K562 (cell line): Measurements from ENCODE around the gene MLC1. TPM values are rescaled to one million over a fixed set of nuclear protein-coding genes. Genes with fewer than 3 reads are reported as not detected.

ENCODE experiments used
- ATAC-seq: fragments of 200-7000 bp; cut with Tn5 transposase; 3 replicates; pipeline ENCODE4 v1.9.1; 2020; ENCODE audit warnings: moderate library complexity
- BruUV-seq: library from RNA; stranded (reverse); fragments of 400-500 nt; replicated peaks from 2 replicates; lab custom pipeline; 2021; lab: Mats Ljungman, UMichigan
- CTCF ChIA-PET: fragments of 300-600 bp; formaldehyde crosslinking; extraction: SDS; loops from one replicate; lab custom pipeline; 2021; ENCODE audit warnings: low intra/inter-chr PET ratio; lab: Yijun Ruan, JAX
- POLR2A ChIA-PET: fragments of 300-600, 350-650 bp; sonication (Branson Sonifier 250); formaldehyde crosslinking; extraction: SDS; loops from one replicate; lab custom pipeline; 2021; ENCODE audit warnings: antibody characterized with exemption, inconsistent platforms; lab: Yijun Ruan, JAX
- DNase-seq, 4 experiments: peaks; one replicate each; pipeline versions ENCODE4 v3.0.0 to v3.0.0-alpha.2; 2011 to 2018; ENCODE audit warnings: low spot score in 3 of 4, mixed read lengths in 3 of 4; ENCODE audit errors: extremely low read depth in 1 of 4
- FAIRE-seq: peaks from 2 replicates; lab custom pipeline; 2011; peaks lifted over from hg19 to GRCh38; lab: Jason Lieb, UNC
- H2AFZ ChIP-seq: 2 replicates; pipeline ENCODE4 v1.6.0; 2011; ENCODE audit warnings: low read depth, low read length, control low read depth, inconsistent platforms
- H3K27ac ChIP-seq: fragments of 200-600 bp; 3 replicates; pipeline ENCODE4 v1.8.0; 2011; ENCODE audit warnings: low read depth, mild to moderate bottlenecking, control low read depth, inconsistent platforms, low read length, moderate library complexity, mixed read lengths; ENCODE audit errors: extremely low read depth
- H3K27me3 ChIP-seq, 2 experiments: fragments of 300-600 bp in 1 of 2; 2 replicates in 1 of 2; 3 replicates in 1 of 2; pipeline versions ENCODE4 v1.6.0 to v1.8.0; 2011; ENCODE audit warnings: inconsistent platforms in 2 of 2, low read length in 2 of 2, mild to moderate bottlenecking in 1 of 2, mixed read lengths in 1 of 2, moderate library complexity in 1 of 2; ENCODE audit not compliant: control insufficient read depth in 2 of 2, insufficient read depth in 2 of 2
- H3K36me3 ChIP-seq: fragments of 300-600 bp; 3 replicates; pipeline ENCODE4 v1.8.0; 2011; ENCODE audit warnings: mild to moderate bottlenecking, low read length, inconsistent platforms; ENCODE audit not compliant: control insufficient read depth, insufficient read depth
- H3K4me1 ChIP-seq, 2 experiments: fragments of 200-600 bp in 1 of 2; replicated peaks in 1 of 2; 2 replicates in 1 of 2; 3 replicates in 1 of 2; pipeline versions ENCODE4 v1.5.1 to v1.8.0; 2011; ENCODE audit warnings: inconsistent platforms in 2 of 2, low read length in 2 of 2, mild to moderate bottlenecking in 1 of 2, mixed read lengths in 1 of 2, moderate library complexity in 1 of 2; ENCODE audit not compliant: control insufficient read depth in 2 of 2, insufficient read depth in 2 of 2
- H3K4me2 ChIP-seq: 2 replicates; pipeline ENCODE4 v1.6.1; 2011; ENCODE audit warnings: low read length, control low read depth, inconsistent platforms, mixed read lengths; ENCODE audit not compliant: insufficient read depth
- H3K4me3 ChIP-seq: fragments of 200-600 bp; sonication (generic), shearing (Covaris generic); 2 replicates; pipeline ENCODE4 v1.5.1; 2016; ENCODE audit warnings: control low read depth, inconsistent platforms
- H3K79me2 ChIP-seq: fragments of 200-600 bp; 3 replicates; pipeline ENCODE4 v1.8.0; 2011; ENCODE audit warnings: low read length, inconsistent platforms; ENCODE audit not compliant: control insufficient read depth, insufficient read depth
- H3K9ac ChIP-seq, 2 experiments: 2 replicates each; pipeline versions ENCODE4 v1.6.0 to v1.6.1; 2011; ENCODE audit warnings: low read depth in 2 of 2, low read length in 2 of 2, control low read depth in 1 of 2, inconsistent platforms in 1 of 2, mild to moderate bottlenecking in 1 of 2, mixed read lengths in 1 of 2; ENCODE audit not compliant: insufficient read depth in 1 of 2
- H3K9me1 ChIP-seq: one replicate; pipeline ENCODE4 v1.6.0; 2011; ENCODE audit warnings: inconsistent platforms, mild to moderate bottlenecking, low read length, moderate library complexity; ENCODE audit not compliant: control insufficient read depth, insufficient read depth
- H3K9me3 ChIP-seq: replicated peaks from 2 replicates; pipeline ENCODE4 v1.5.1; 2011; ENCODE audit warnings: low read depth, low read length, inconsistent platforms; ENCODE audit not compliant: control insufficient read depth, insufficient read depth
- H4K20me1 ChIP-seq: replicated peaks from 2 replicates; pipeline ENCODE4 v1.6.1; 2011; ENCODE audit warnings: low read length, inconsistent platforms, mixed read lengths; ENCODE audit not compliant: control insufficient read depth, insufficient read depth
- ARID2 ChIP-seq: fragments of 450-650 bp; IDR thresholded peaks from 2 replicates; pipeline ENCODE4 v1.6.1; 2017; ENCODE audit warnings: antibody characterized with exemption, mild to moderate bottlenecking
- CBX3 ChIP-seq, 2 experiments: IDR thresholded peaks; 1 replicate in 1 of 2; 2 replicates in 1 of 2; pipeline ENCODE4 v1.6.1; 2012; ENCODE audit warnings: inconsistent platforms in 2 of 2, low read length in 2 of 2, borderline replicate concordance in 1 of 2, control low read depth in 1 of 2
- EGR1 ChIP-seq: fragments of 450-650 bp; conservative IDR thresholded peaks from 2 replicates; pipeline ENCODE4 v1.6.1; 2017; ENCODE audit warnings: mild to moderate bottlenecking
- ELF1 ChIP-seq: fragments of 200-800 bp; sonication (Bioruptor generic); IDR thresholded peaks from 2 replicates; pipeline ENCODE4 v1.6.1; 2016; ENCODE audit warnings: missing genetic modification characterization, missing compliant biosample characterization
- FOXJ3 ChIP-seq: sonication (generic); formaldehyde crosslinking; IDR thresholded peaks from 2 replicates; pipeline ENCODE4 v1.4.0; 2020; ENCODE audit warnings: mild to moderate bottlenecking, missing genetic modification reagents
- HMGXB4 ChIP-seq: sonication (generic); formaldehyde crosslinking; IDR thresholded peaks from 2 replicates; pipeline ENCODE4 v1.8.1; 2023; ENCODE audit warnings: mild to moderate bottlenecking, missing genetic modification reagents
- SP1 ChIP-seq: sonication (generic); formaldehyde crosslinking; IDR thresholded peaks from 2 replicates; pipeline ENCODE4 v1.8.1; 2022; ENCODE audit warnings: mild to moderate bottlenecking, missing genetic modification reagents
- WGBS: fragments of 100-300 bp; shearing (Covaris generic); methylation state at CpG from one replicate; pipeline ENCODE4 v1.1.6; 2016; ENCODE audit warnings: low coverage, mixed read lengths; ENCODE audit not compliant: insufficient coverage; ENCODE audit errors: missing lambda C conversion rate; 5-methylcytosine and 5-hydroxymethylcytosine counted together
- in situ Hi-C: fragments of 300-500 bp; cut with MboI; formaldehyde crosslinking; loops from 4 replicates; pipeline ENCODE4 v1.15.0; 2018; ENCODE audit warnings: inconsistent platforms, mixed read lengths
- intact Hi-C: fragments of 100-400 bp; cut with micrococcal nuclease; formaldehyde crosslinking; loops from 2 replicates; pipeline ENCODE4 v1.14.2; 2022
- polyA plus RNA-seq, 8 experiments: library from polyadenylated mRNA; depleted of rRNA in 4 of 8; stranded (reverse) in 5 of 8; unstranded in 3 of 8; fragments of >200 nt; fragmentation: Nextera tagmentation in 2 of 8; fragmentation: Illumina TruSeq in 1 of 8; extraction: Ambion mirVana in 2 of 8; extraction: Trizol in 1 of 8; gene quantifications; 2 replicates each; pipeline versions ENCODE4 v1.2.1 to v1.2.3, GENCODE V29; 2011 to 2014; ENCODE audit warnings: inconsistent platforms in 1 of 8, missing spikeins in 1 of 8
- total RNA-seq, 7 experiments: library from RNA; depleted of rRNA in 6 of 7; stranded (reverse); fragments of >200 nt in 6 of 7; fragmentation: Illumina TruSeq in 2 of 7; extraction: Trizol in 2 of 7; gene quantifications; 2 replicates each; pipeline versions ENCODE4 v1.2.1 to v1.2.3, GENCODE V29; 2011 to 2021; ENCODE audit warnings: low replicate concordance in 1 of 7

The MLC1 gene
- total and polyA plus RNA-seq, 9 of the 15 experiments (the other 6 are each of a cell fraction or from before 2014, with no cell fraction given): 0.06 to 0.98 (median 0.39) TPM

GRCh38 chr22:50016988-50017700, 68.1 kb downstream of the MLC1 start:
- Histone ChIP-seq H3K27me3 (peaks cover 0 to 21% of the 10 kb centered on the region in 2 experiments; a peak in 2 of 5 replicates), H3K4me1 (peaks cover 0 to 40% of the 10 kb centered on the region in 2 experiments; a peak in 2 of 5 replicates), H3K9me1 (no peaks in the 10 kb centered on the region), H3K4me2 (no peak overlapping the region), H2AFZ (no peak overlapping the region), H4K20me1 (no peaks in the 10 kb centered on the region; the same call in 1 of the 2 replicates), H3K79me2 (no peaks in the 10 kb centered on the region), H3K9ac (no peak overlapping the region), H3K36me3 (no peaks in the 10 kb centered on the region), H3K27ac (no peak overlapping the region), H3K4me3 (no peak overlapping the region), H3K9me3 (no peaks in the 10 kb centered on the region; the same call in 1 of the 2 replicates)
- intact Hi-C loops (no loop called here), in situ Hi-C loops (no loop called here)
- 24% methylated on average over 14 of the region's 21 CpGs for WGBS
- ATAC-seq (no peak), DNase-seq (no peak), FAIRE-seq (no peak)
- POLR2A ChIA-PET: no interaction called here
- no TSS peak for BruUV-seq
- CTCF ChIA-PET: no interaction called here
- TF ChIP-seq SP1 (CRISPR knock-in tag) (no peak), ARID2 (no peak), CBX3 (IDR thresholded peaks at IDR 0.05; ENCODE audit: borderline replicate concordance in 1 of 2, low read length in 2 of 2) (no peak), FOXJ3 (CRISPR knock-in tag) (no peak), HMGXB4 (CRISPR knock-in tag) (no peak), ELF1 (no peak), EGR1 (peak; percentile 35; the same call in 1 of the 2 replicates)
